Transverse colon (tissue), 4 donors: Measurements from ENCODE around the gene NOPCHAP1.

Experiments
- CTCF ChIP-seq, 5 experiments: fragments of 200-600 bp in 3 of 5; fragments of 450-650 bp in 2 of 5; sonication (generic) in 3 of 5; IDR thresholded peaks; 1 replicate in 2 of 5; 2 replicates in 3 of 5; pipeline ENCODE4 v1.5.1; 2016 to 2017; ENCODE audit warnings: antibody characterized with exemption in 5 of 5, inconsistent platforms in 3 of 5, mild to moderate bottlenecking in 2 of 5, moderate library complexity in 1 of 5
- EP300 ChIP-seq: sonication (generic); formaldehyde crosslinking; IDR thresholded peaks from one replicate; pipeline ENCODE4 v1.6.1; 2017; ENCODE audit warnings: antibody characterized with exemption, low read depth
- POLR2A ChIP-seq: fragments of 450-650 bp; IDR thresholded peaks from one replicate; pipeline ENCODE4 v1.6.1; 2016; ENCODE audit warnings: antibody characterized with exemption, mild to moderate bottlenecking, moderate library complexity
- POLR2AphosphoS5 ChIP-seq, 3 donors: sonication (generic); formaldehyde crosslinking; IDR thresholded peaks; one replicate each; pipeline ENCODE4 v1.6.1; 2016; ENCODE audit warnings: antibody characterized with exemption in 3 of 3

GRCh38 chr12:105013892-105014291 lies 27.8 kb downstream of the NOPCHAP1 start:
- TF ChIP-seq CTCF (IDR thresholded peaks at IDR 0.05) (no peak), POLR2A (no peak), EP300 (no peak), POLR2AphosphoS5 (IDR thresholded peaks at IDR 0.05) (no peak)
